HG03558 (cell line): ENCODE results near the gene GPR55.

Source experiments
- ATAC-seq: cut with Tn5 transposase; IDR thresholded peaks from one replicate; pipeline ENCODE4 v1.9.1; 2021; ENCODE audit warnings: moderate number of reproducible peaks; ENCODE audit not compliant: unreplicated experiment; ENCODE audit errors: extremely low read depth

Gene GPR55

GRCh38 chr2:230921806-230922595 lies 3.0 kb downstream of the GPR55 start:
- ATAC-seq = no peak

GRCh38 chr2:230920167-230920566 lies 4.9 kb downstream of the GPR55 start:
- ATAC-seq = no peak

GRCh38 chr2:230919681-230920080 lies 5.4 kb downstream of the GPR55 start:
- ATAC-seq = no peak

- ATAC-seq = no peak
Measured at GRCh38 chr2:230919240-230919639, 5.8 kb downstream of the GPR55 start.

GRCh38 chr2:230916218-230916617 lies 8.8 kb downstream of the GPR55 start:
- ATAC-seq = no peak

GRCh38 chr2:230915319-230915718 lies 9.7 kb downstream of the GPR55 start:
- ATAC-seq = no peak

- ATAC-seq = no peak
Measured at GRCh38 chr2:230914886-230915285, 10.2 kb downstream of the GPR55 start.

GRCh38 chr2:230913406-230914143 lies 11.5 kb downstream of the GPR55 start:
- no peak for ATAC-seq

- no peak for ATAC-seq
Measured at GRCh38 chr2:230912724-230913123, 12.3 kb downstream of the GPR55 start.

GRCh38 chr2:230912046-230912445 lies 13.0 kb downstream of the GPR55 start:
- ATAC-seq = no peak

- ATAC-seq = no peak
Measured at GRCh38 chr2:230910546-230911177, 14.4 kb downstream of the GPR55 start.

GRCh38 chr2:230909841-230910545 lies 15.0 kb downstream of the GPR55 start:
- no peak for ATAC-seq

- no peak for ATAC-seq
Measured at GRCh38 chr2:230908595-230909191, 16.3 kb downstream of the GPR55 start.

GRCh38 chr2:230908092-230908594 lies 16.9 kb downstream of the GPR55 start:
- no peak for ATAC-seq

GRCh38 chr2:230907361-230908091 lies 17.5 kb downstream of the GPR55 start:
- ATAC-seq = no peak

GRCh38 chr2:230906471-230907230 lies 18.4 kb downstream of the GPR55 start:
- ATAC-seq = no peak

- no peak for ATAC-seq
Measured at GRCh38 chr2:230905448-230906421, 19.3 kb downstream of the GPR55 start.
